ENCODE data around the gene FEM1B.

Gene FEM1B

GRCh38 chr15:68259883-68260282 is 17.7 kb upstream of the FEM1B start:
- DNase-seq (ENCODE audit: low read depth): no peak

- no peak for DNase-seq (ENCODE audit: low read depth)
Measured at GRCh38 chr15:68261241-68261640, 16.3 kb upstream of the FEM1B start.

GRCh38 chr15:68261980-68262379 is 15.6 kb upstream of the FEM1B start:
- no peak for DNase-seq (ENCODE audit: low read depth)

- DNase-seq (ENCODE audit: low read depth): no peak
Measured at GRCh38 chr15:68262514-68263356, 14.8 kb upstream of the FEM1B start.

- no peak for DNase-seq (ENCODE audit: low read depth)
Measured at GRCh38 chr15:68264282-68264681, 13.3 kb upstream of the FEM1B start.

GRCh38 chr15:68265081-68265480 is 12.5 kb upstream of the FEM1B start:
- no peak for DNase-seq (ENCODE audit: low read depth)

- DNase-seq (ENCODE audit: low read depth): no peak
Measured at GRCh38 chr15:68265674-68266073, 11.9 kb upstream of the FEM1B start.

- no peak for DNase-seq (ENCODE audit: low read depth)
Measured at GRCh38 chr15:68268405-68268804, 9.1 kb upstream of the FEM1B start.

GRCh38 chr15:68271854-68272471 is 5.6 kb upstream of the FEM1B start:
- no peak for DNase-seq (ENCODE audit: low read depth)

GRCh38 chr15:68272721-68273271 is 4.7 kb upstream of the FEM1B start:
- DNase-seq (ENCODE audit: low read depth): no peak

GRCh38 chr15:68274201-68274848 is 3.2 kb upstream of the FEM1B start:
- no peak for DNase-seq (ENCODE audit: low read depth)

- DNase-seq (ENCODE audit: low read depth): no peak
Measured at GRCh38 chr15:68275165-68275746, 2.3 kb upstream of the FEM1B start.

GRCh38 chr15:68276668-68277067 is 877 bp upstream of the FEM1B start:
- DNase-seq (ENCODE audit: low read depth): no peak

- DNase-seq (ENCODE audit: low read depth): no peak
Measured at GRCh38 chr15:68277131-68277602, 378 bp upstream of the FEM1B start.

- DNase-seq (ENCODE audit: low read depth): no peak
Measured at GRCh38 chr15:68278345-68278594, 725 bp downstream of the FEM1B start.

- no peak for DNase-seq (ENCODE audit: low read depth)
Measured at GRCh38 chr15:68278595-68279405, 1.3 kb downstream of the FEM1B start.

- no peak for DNase-seq (ENCODE audit: low read depth)
Measured at GRCh38 chr15:68279779-68280753, 2.5 kb downstream of the FEM1B start.

- no peak for DNase-seq (ENCODE audit: low read depth)
Measured at GRCh38 chr15:68281008-68281407, 3.5 kb downstream of the FEM1B start.

- DNase-seq (ENCODE audit: low read depth): no peak
Measured at GRCh38 chr15:68283401-68283800, 5.9 kb downstream of the FEM1B start.

GRCh38 chr15:68284616-68285258 is 7.2 kb downstream of the FEM1B start:
- no peak for DNase-seq (ENCODE audit: low read depth)
